Measurements from ENCODE around the gene SLC25A42. TPM values are rescaled to one million over a fixed set of nuclear protein-coding genes. Genes with fewer than 3 reads are reported as not detected.

The SLC25A42 gene
- total and polyA plus RNA-seq, 2 of the 4 experiments (the other 2 are of a cell fraction), result 2.0 to 9.9 TPM

- Histone ChIP-seq H2AK9ac (replicated peaks; ENCODE audit: low read depth, low read length, poor library complexity) (no peak overlapping the region), H3K4me2 (ENCODE audit: low read depth, low read length) (no peak overlapping the region), H2BK15ac (ENCODE audit: low read depth, low read length) (no peak overlapping the region), H3K56ac (ENCODE audit: extremely low read depth, insufficient read depth, low read length) (no peak overlapping the region), H4K91ac (ENCODE audit: insufficient read depth, low read depth, low read length) (no peak overlapping the region), H3K9me1 (ENCODE audit: insufficient read depth, low read length) (no peaks in the 10 kb centered on the region), H3K9me3 (ENCODE audit: control insufficient read depth, insufficient read depth, low read length) (0 out of 2 replicates have a peak, but pooled peaks cover 2% of the 10 kb centered on the region), H3K27me3 (ENCODE audit: control insufficient read depth, insufficient read depth, low read length) (no peaks in the 10 kb centered on the region), H2BK5ac (ENCODE audit: low read depth, low read length, poor library complexity, severe bottlenecking) (no peak overlapping the region), H3K79me1 (ENCODE audit: low read depth in 1 of 2, low read length in 2 of 2) (no peaks in the 10 kb centered on the region), H3K14ac (replicated peaks; ENCODE audit: low read depth, low read length) (no peak overlapping the region), H3K23ac (ENCODE audit: low read depth, low read length) (no peak overlapping the region), H2AK5ac (ENCODE audit: low read depth, low read length) (no peak overlapping the region), H3K4ac (ENCODE audit: low read depth, low read length) (no peak overlapping the region), H4K20me1 (ENCODE audit: insufficient read depth, low read length) (no peaks in the 10 kb centered on the region), H3K9ac (ENCODE audit: low read depth, low read length) (no peak overlapping the region), H2AFZ (replicated peaks; ENCODE audit: low read length, poor library complexity) (no peak overlapping the region), H3K18ac (ENCODE audit: low read depth, low read length) (no peak overlapping the region), H4K8ac (ENCODE audit: low read depth in 2 of 2, low read length in 2 of 2) (no peak overlapping the region), H2BK120ac (ENCODE audit: low read depth, low read length) (no peak overlapping the region), H3K4me1 (ENCODE audit: control insufficient read depth, insufficient read depth, low read length) (no peaks in the 10 kb centered on the region), H3K4me3 (ENCODE audit: insufficient read depth, low read depth, low read length) (no peak overlapping the region), H3K27ac (ENCODE audit: insufficient read depth, low read length) (no peak overlapping the region), H2BK20ac (ENCODE audit: low read depth, low read length) (no peak overlapping the region), H4K5ac (ENCODE audit: low read depth, low read length) (no peak overlapping the region), H3K36me3 (ENCODE audit: control insufficient read depth, insufficient read depth, low read length) (peaks cover 11% of the 10 kb centered on the region; the same call in 1 of the 2 replicates)
- WGBS, 2 experiments (ENCODE audit: extremely low coverage in 2 of 2, insufficient read length in 1 of 2), result no CpG with 5 or more reads among the region's 1 CpG
- no peak for DNase-seq
- dilution Hi-C loops (cut with HindIII; ENCODE audit: low sequenced_read_pairs, unreplicated experiment), result no loop called here
- in situ Hi-C loops (cut with MboI; ENCODE audit: low sequenced_read_pairs), result no loop called here
- ATAC-seq (ENCODE audit: low read depth), result no peak
- CTCF ChIA-PET, result interaction anchor here (0.6 kb wide), 1 partner anchor 44 kb away, joined by 3 read pairs; no protein-coding TSS in a partner anchor
- BruUV-seq (replicated peaks), result no TSS peak
- TF ChIP-seq FOS (IDR thresholded peaks at IDR 0.05; ENCODE audit: low read depth, low read length) (no peak), RCOR1 (IDR thresholded peaks at IDR 0.05; ENCODE audit: insufficient replicate concordance, low read length) (no peak), MAFK (IDR thresholded peaks at IDR 0.05; ENCODE audit: low read depth, low read length) (no peak), CEBPB (IDR thresholded peaks at IDR 0.05; ENCODE audit: low read depth, low read length) (no peak), MXI1 (IDR thresholded peaks at IDR 0.05; ENCODE audit: borderline replicate concordance, low read depth, low read length) (no peak), CTCF (conservative IDR thresholded peaks at IDR 0.05; ENCODE audit: low read depth, low read length) (no peak), NFE2L2 (IDR thresholded peaks at IDR 0.05; ENCODE audit: low read depth, low read length) (no peak), CHD1 (IDR thresholded peaks at IDR 0.05; ENCODE audit: low read depth, low read length) (no peak), BHLHE40 (IDR thresholded peaks at IDR 0.05; ENCODE audit: low read depth, low read length) (no peak), POLR2A (IDR thresholded peaks at IDR 0.05; ENCODE audit: low read depth, low read length) (no peak), SMC3 (IDR thresholded peaks at IDR 0.05; ENCODE audit: low read depth, low read length) (no peak), MAZ (IDR thresholded peaks at IDR 0.05; ENCODE audit: borderline replicate concordance, low read depth, low read length) (no peak), ELK1 (IDR thresholded peaks at IDR 0.05; ENCODE audit: borderline replicate concordance, low read depth, low read length) (no peak), USF2 (IDR thresholded peaks at IDR 0.05; ENCODE audit: low read depth, low read length) (no peak), RAD21 (IDR thresholded peaks at IDR 0.05; ENCODE audit: low read length) (no peak), RFX5 (IDR thresholded peaks at IDR 0.05; ENCODE audit: low read depth, low read length) (no peak)
- POLR2A ChIA-PET (ENCODE audit: unreplicated experiment), result no interaction called here
- intact Hi-C loops (cut with micrococcal nuclease), result no loop called here
Observed at GRCh38 chr19:19122902-19123301, 59.1 kb downstream of the SLC25A42 start.
